Measurements from ENCODE around the gene HDAC4. TPM values are rescaled to one million over a fixed set of nuclear protein-coding genes. Genes with fewer than 3 reads are reported as not detected.

Gene HDAC4
- total and polyA plus RNA-seq, 2 of the 4 experiments (the other 2 are of a cell fraction): 4.1 to 7.2 TPM

DNA sequence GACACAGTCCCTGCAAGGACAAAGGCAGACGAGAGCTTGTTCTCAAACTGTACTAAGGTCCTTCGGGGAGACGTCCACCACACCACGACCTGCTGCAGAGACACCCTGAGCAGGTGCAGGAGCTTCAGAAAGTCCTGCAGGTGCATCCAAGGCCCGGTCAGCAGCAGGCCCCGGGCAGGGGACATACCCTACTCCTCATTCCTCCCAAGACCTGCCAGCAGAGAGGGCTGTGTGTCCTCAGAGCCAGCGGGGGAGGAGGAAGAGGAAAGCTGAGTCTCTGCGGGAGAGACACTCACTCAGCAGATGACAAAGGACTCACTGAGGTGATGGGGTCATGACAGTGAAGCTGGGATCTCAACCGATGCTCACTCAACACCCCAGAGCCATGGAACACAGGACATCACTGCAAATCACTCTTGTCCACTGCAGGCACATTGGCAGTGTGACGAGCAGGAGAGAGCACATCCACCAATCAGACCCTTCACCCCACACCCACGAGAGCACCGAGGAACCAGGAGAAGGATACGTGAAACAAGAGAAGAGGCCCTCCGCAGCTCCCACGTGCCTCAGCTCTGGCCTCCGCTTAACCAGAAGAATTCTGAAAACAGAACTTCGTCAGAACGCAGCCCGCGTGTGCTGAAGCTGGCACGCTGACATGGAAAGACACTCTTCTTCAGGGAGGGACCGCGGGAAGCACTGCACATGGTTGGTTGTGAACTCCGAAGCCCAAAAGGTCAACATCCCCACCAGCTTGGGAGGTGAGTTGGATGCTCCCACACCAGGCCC lies 9.3 kb downstream of the HDAC4 start:
- no peak overlapping the region for H3K4me2 ChIP-seq (ENCODE audit: low read depth, low read length)
- H4K8ac ChIP-seq (ENCODE audit: low read depth in 2 of 2, low read length in 2 of 2): no peak overlapping the region
- no peak overlapping the region for H2AFZ ChIP-seq (replicated peaks; ENCODE audit: low read length, poor library complexity)
- H2AK5ac ChIP-seq (ENCODE audit: low read depth, low read length): 0 out of 2 replicates have a peak overlapping the region, but pooled peaks have one; percentile 24
- ChIA-PET POLR2A (ENCODE audit: unreplicated experiment) (no interaction called here), CTCF (interaction anchor here (1.2 kb wide), 1 partner anchor 11 kb away, joined by 3 read pairs; no protein-coding TSS in a partner anchor)
- H3K4me3 ChIP-seq (ENCODE audit: insufficient read depth, low read depth, low read length): no peak overlapping the region
- no peak overlapping the region for H3K56ac ChIP-seq (ENCODE audit: extremely low read depth, insufficient read depth, low read length)
- DNase-seq (no peak), ATAC-seq (ENCODE audit: low read depth) (no peak)
- in situ Hi-C loops (cut with MboI; ENCODE audit: low sequenced_read_pairs): loop anchor here (10.0 kb wide), 1 partner anchor 117 kb away; no protein-coding TSS in a partner anchor
- no peaks in the 10 kb centered on the region for H3K27me3 ChIP-seq (ENCODE audit: control insufficient read depth, insufficient read depth, low read length)
- WGBS, 2 experiments (ENCODE audit: extremely low coverage in 2 of 2, insufficient read length in 1 of 2): 79% methylated on average over 5 of the region's 24 CpGs; no CpG with 5 or more reads in 1 of the 2 experiments
- peaks cover 10% of the 10 kb centered on the region for H3K36me3 ChIP-seq (ENCODE audit: control insufficient read depth, insufficient read depth, low read length)
- H4K5ac ChIP-seq (ENCODE audit: low read depth, low read length): no peak overlapping the region
- peaks cover 29 to 77% of the 10 kb centered on the region in 2 experiments; a peak in 3 of 4 replicates for H3K79me1 ChIP-seq (ENCODE audit: low read depth in 1 of 2, low read length in 2 of 2)
- no peak overlapping the region for H3K18ac ChIP-seq (ENCODE audit: low read depth, low read length)
- no TSS peak for BruUV-seq (replicated peaks)
- no peak overlapping the region for H3K4ac ChIP-seq (ENCODE audit: low read depth, low read length)
- no peak overlapping the region; the same call in 1 of the 2 replicates for H3K23ac ChIP-seq (ENCODE audit: low read depth, low read length)
- H3K9me1 ChIP-seq (ENCODE audit: insufficient read depth, low read length): peaks cover 24% of the 10 kb centered on the region
- H4K91ac ChIP-seq (ENCODE audit: insufficient read depth, low read depth, low read length): no peak overlapping the region
- dilution Hi-C loops (cut with HindIII; ENCODE audit: low sequenced_read_pairs, unreplicated experiment): no loop called here
- H3K4me1 ChIP-seq (ENCODE audit: control insufficient read depth, insufficient read depth, low read length): peaks cover 11% of the 10 kb centered on the region
- no peak overlapping the region for H3K9ac ChIP-seq (ENCODE audit: low read depth, low read length)
- H3K14ac ChIP-seq (replicated peaks; ENCODE audit: low read depth, low read length): no peak overlapping the region
- peaks cover 59% of the 10 kb centered on the region for H4K20me1 ChIP-seq (ENCODE audit: insufficient read depth, low read length)
- H3K27ac ChIP-seq (ENCODE audit: insufficient read depth, low read length): no peak overlapping the region
- TF ChIP-seq RCOR1 (IDR thresholded peaks at IDR 0.05; ENCODE audit: insufficient replicate concordance, low read length) (no peak), SMC3 (IDR thresholded peaks at IDR 0.05; ENCODE audit: low read depth, low read length) (no peak), MAFK (IDR thresholded peaks at IDR 0.05; ENCODE audit: low read depth, low read length) (no peak), FOS (IDR thresholded peaks at IDR 0.05; ENCODE audit: low read depth, low read length) (no peak), MXI1 (IDR thresholded peaks at IDR 0.05; ENCODE audit: borderline replicate concordance, low read depth, low read length) (no peak), POLR2A (IDR thresholded peaks at IDR 0.05; ENCODE audit: low read depth, low read length) (no peak), CHD1 (IDR thresholded peaks at IDR 0.05; ENCODE audit: low read depth, low read length) (no peak), CEBPB (IDR thresholded peaks at IDR 0.05; ENCODE audit: low read depth, low read length) (no peak), MAZ (IDR thresholded peaks at IDR 0.05; ENCODE audit: borderline replicate concordance, low read depth, low read length) (no peak)
- TF ChIP-seq, protein P1, sequence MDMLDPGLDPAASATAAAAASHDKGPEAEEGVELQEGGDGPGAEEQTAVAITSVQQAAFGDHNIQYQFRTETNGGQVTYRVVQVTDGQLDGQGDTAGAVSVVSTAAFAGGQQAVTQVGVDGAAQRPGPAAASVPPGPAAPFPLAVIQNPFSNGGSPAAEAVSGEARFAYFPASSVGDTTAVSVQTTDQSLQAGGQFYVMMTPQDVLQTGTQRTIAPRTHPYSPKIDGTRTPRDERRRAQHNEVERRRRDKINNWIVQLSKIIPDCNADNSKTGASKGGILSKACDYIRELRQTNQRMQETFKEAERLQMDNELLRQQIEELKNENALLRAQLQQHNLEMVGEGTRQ (IDR thresholded peaks at IDR 0.05; ENCODE audit: low read depth, low read length): no peak
- TF ChIP-seq, protein P2, sequence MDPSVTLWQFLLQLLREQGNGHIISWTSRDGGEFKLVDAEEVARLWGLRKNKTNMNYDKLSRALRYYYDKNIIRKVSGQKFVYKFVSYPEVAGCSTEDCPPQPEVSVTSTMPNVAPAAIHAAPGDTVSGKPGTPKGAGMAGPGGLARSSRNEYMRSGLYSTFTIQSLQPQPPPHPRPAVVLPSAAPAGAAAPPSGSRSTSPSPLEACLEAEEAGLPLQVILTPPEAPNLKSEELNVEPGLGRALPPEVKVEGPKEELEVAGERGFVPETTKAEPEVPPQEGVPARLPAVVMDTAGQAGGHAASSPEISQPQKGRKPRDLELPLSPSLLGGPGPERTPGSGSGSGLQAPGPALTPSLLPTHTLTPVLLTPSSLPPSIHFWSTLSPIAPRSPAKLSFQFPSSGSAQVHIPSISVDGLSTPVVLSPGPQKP (IDR thresholded peaks at IDR 0.05; ENCODE audit: borderline replicate concordance, low read depth, low read length): no peak
- intact Hi-C loops (cut with micrococcal nuclease): loop anchor here (10.0 kb wide), 2 partner anchors 167 to 603 kb away; no protein-coding TSS in a partner anchor
- H3K9me3 ChIP-seq (ENCODE audit: control insufficient read depth, insufficient read depth, low read length): no peaks in the 10 kb centered on the region
- no peak overlapping the region for H2BK120ac ChIP-seq (ENCODE audit: low read depth, low read length)
- H2BK15ac ChIP-seq (ENCODE audit: low read depth, low read length): no peak overlapping the region
- no peak overlapping the region for H2BK5ac ChIP-seq (ENCODE audit: low read depth, low read length, poor library complexity, severe bottlenecking)
- H2BK20ac ChIP-seq (ENCODE audit: low read depth, low read length): no peak overlapping the region
- peak overlapping the region; percentile 35 for H2AK9ac ChIP-seq (replicated peaks; ENCODE audit: low read depth, low read length, poor library complexity)

All from IMR-90 (cell line).